ENCODE measurements around the gene RPS6KB2.

The RPS6KB2 gene

GRCh38 chr11:67421430-67422031 is 6.8 kb upstream of the RPS6KB2 start:
- H3K27ac ChIP-seq (replicated peaks) = no peak overlapping the region
- TF ChIP-seq REST (IDR thresholded peaks at IDR 0.05; ENCODE audit: insufficient replicate concordance, low read depth) = no peak
- no peak for TF ChIP-seq SPI1 (IDR thresholded peaks at IDR 0.05; ENCODE audit: borderline replicate concordance, low read depth)
- TF ChIP-seq CTCF (IDR thresholded peaks at IDR 0.05; ENCODE audit: insufficient read depth, low read length) = no peak
- TF ChIP-seq POLR2AphosphoS5 (IDR thresholded peaks at IDR 0.05; ENCODE audit: low read depth) = no peak

GRCh38 chr11:67422891-67423290 is 5.4 kb upstream of the RPS6KB2 start:
- no peak overlapping the region for H3K4me3 ChIP-seq (replicated peaks; ENCODE audit: insufficient read depth, low read length)
- no peak for TF ChIP-seq SPI1 (IDR thresholded peaks at IDR 0.05; ENCODE audit: borderline replicate concordance, low read depth)
- TF ChIP-seq GABPA (IDR thresholded peaks at IDR 0.05; ENCODE audit: low read depth) = no peak
- no peak for TF ChIP-seq POLR2AphosphoS5 (IDR thresholded peaks at IDR 0.05; ENCODE audit: low read depth)
- TF ChIP-seq REST (IDR thresholded peaks at IDR 0.05; ENCODE audit: insufficient replicate concordance, low read depth) = no peak
- TF ChIP-seq CTCF (IDR thresholded peaks at IDR 0.05; ENCODE audit: insufficient read depth, low read length) = no peak
- no peak overlapping the region for H3K27ac ChIP-seq (replicated peaks)
- no peak for DNase-seq (ENCODE audit: low read depth in 1 of 2, low spot score in 1 of 2)
- no peaks in the 10 kb centered on the region for H3K27me3 ChIP-seq (ENCODE audit: insufficient read depth, poor library complexity, severe bottlenecking)

More at GRCh38 chr11:67421430-67422031, 6.8 kb upstream of the RPS6KB2 start:
- DNase-seq (ENCODE audit: low read depth in 1 of 2, low spot score in 1 of 2) = no peak
- H3K27me3 ChIP-seq (ENCODE audit: insufficient read depth, poor library complexity, severe bottlenecking) = no peaks in the 10 kb centered on the region
- peak overlapping the region; percentile 35 for H3K4me3 ChIP-seq (replicated peaks; ENCODE audit: insufficient read depth, low read length)

GRCh38 chr11:67423466-67423865 is 4.8 kb upstream of the RPS6KB2 start:
- H3K27me3 ChIP-seq (ENCODE audit: insufficient read depth, poor library complexity, severe bottlenecking) = no peaks in the 10 kb centered on the region
- no peak overlapping the region for H3K27ac ChIP-seq (replicated peaks)
- DNase-seq (ENCODE audit: low read depth in 1 of 2, low spot score in 1 of 2) = no peak
- no peak for TF ChIP-seq GABPA (IDR thresholded peaks at IDR 0.05; ENCODE audit: low read depth)
- TF ChIP-seq POLR2AphosphoS5 (IDR thresholded peaks at IDR 0.05; ENCODE audit: low read depth) = no peak
- no peak for TF ChIP-seq REST (IDR thresholded peaks at IDR 0.05; ENCODE audit: insufficient replicate concordance, low read depth)
- no peak for TF ChIP-seq CTCF (IDR thresholded peaks at IDR 0.05; ENCODE audit: insufficient read depth, low read length)
- TF ChIP-seq SPI1 (IDR thresholded peaks at IDR 0.05; ENCODE audit: borderline replicate concordance, low read depth) = no peak
- no peak overlapping the region for H3K4me3 ChIP-seq (replicated peaks; ENCODE audit: insufficient read depth, low read length)

Measured in HL-60 (cell line).